H1 (cell line): ENCODE measurements around the gene UBL5. TPM values are rescaled to one million over a fixed set of nuclear protein-coding genes. Genes with fewer than 3 reads are reported as not detected.
A peak's percentile ranks its signal among the peaks of the same experiment; 100 is the strongest.

Experiments
- CTCF ChIA-PET: fragments of 300-600 bp; sonication (Branson Sonifier 250); formaldehyde crosslinking; loops from one replicate; lab custom pipeline; 2021; ENCODE audit not compliant: partially characterized antibody; lab: Charles Lee
- POLR2A ChIA-PET: fragments of 300-600 bp; sonication (Branson Sonifier 250); formaldehyde crosslinking; loops from one replicate; lab custom pipeline; 2021; ENCODE audit warnings: inconsistent platforms; ENCODE audit not compliant: partially characterized antibody; lab: Charles Lee
- DNase-seq, 2 experiments: peaks; one replicate each; pipeline versions ENCODE4 v3.0.0 to v3.0.0-alpha.2; 2010 to 2022; ENCODE audit warnings: low spot score in 2 of 2, low read depth in 1 of 2, mixed read lengths in 1 of 2
- FAIRE-seq: peaks from 2 replicates; lab custom pipeline; 2011; peaks lifted over from hg19 to GRCh38; lab: Jason Lieb, UNC
- H2AFZ ChIP-seq: 2 replicates; pipeline ENCODE4 v1.8.1; 2012; ENCODE audit warnings: low read length, inconsistent platforms
- H2AK5ac ChIP-seq: 2 replicates; pipeline ENCODE4 v1.6.1; 2013; ENCODE audit warnings: low read depth, low read length
- H2BK120ac ChIP-seq: replicated peaks from 2 replicates; pipeline ENCODE3; 2013; ENCODE audit warnings: low read depth, low read length, inconsistent platforms
- H2BK12ac ChIP-seq: 2 replicates; pipeline ENCODE4 v1.6.1; 2013; ENCODE audit warnings: low read depth, low read length
- H2BK15ac ChIP-seq: 2 replicates; pipeline ENCODE4 v1.6.1; 2013; ENCODE audit warnings: low read length
- H2BK20ac ChIP-seq: 2 replicates; pipeline ENCODE4 v1.6.1; 2013; ENCODE audit warnings: low read length
- H2BK5ac ChIP-seq: 2 replicates; pipeline ENCODE4 v1.6.1; 2013; ENCODE audit warnings: low read depth, low read length
- H3K14ac ChIP-seq: 2 replicates; pipeline ENCODE4 v1.6.1; 2013; ENCODE audit warnings: inconsistent platforms; ENCODE audit not compliant: insufficient read length
- H3K18ac ChIP-seq: 2 replicates; pipeline ENCODE4 v1.6.1; 2013; ENCODE audit warnings: low read length; ENCODE audit errors: extremely low read depth
- H3K23ac ChIP-seq: 2 replicates; pipeline ENCODE4 v1.6.1; 2013; ENCODE audit warnings: inconsistent platforms; ENCODE audit not compliant: insufficient read length
- H3K23me2 ChIP-seq: 2 replicates; pipeline ENCODE4 v1.6.1; 2013; ENCODE audit warnings: low read depth, low read length
- H3K27ac ChIP-seq: 2 replicates; pipeline ENCODE4 v1.6.1; 2011; ENCODE audit warnings: low read depth, low read length, inconsistent platforms
- H3K27me3 ChIP-seq, 4 experiments: replicated peaks in 1 of 4; 1 replicate in 1 of 4; 2 replicates in 3 of 4; pipeline versions ENCODE4 v1.6.1 to v1.8.1; 2011 to 2013; ENCODE audit warnings: low read length in 3 of 4, mild to moderate bottlenecking in 3 of 4, inconsistent platforms in 2 of 4, mixed read lengths in 2 of 4, moderate library complexity in 1 of 4; ENCODE audit not compliant: control insufficient read depth in 3 of 4, insufficient read depth in 3 of 4; ENCODE audit errors: extremely low read depth in 1 of 4
- H3K36me3 ChIP-seq, 4 experiments: 2 replicates each; pipeline versions ENCODE4 v1.6.1 to v1.8.1; 2011 to 2013; ENCODE audit warnings: mild to moderate bottlenecking in 4 of 4, low read length in 3 of 4, moderate library complexity in 2 of 4, control low read depth in 1 of 4, inconsistent platforms in 1 of 4; ENCODE audit not compliant: insufficient read depth in 4 of 4, control insufficient read depth in 2 of 4
- H3K4ac ChIP-seq: replicated peaks from 2 replicates; pipeline ENCODE3; 2013; ENCODE audit warnings: low read length, low read depth, mixed read lengths, inconsistent platforms; ENCODE audit not compliant: insufficient read length
- H3K4me1 ChIP-seq, 4 experiments: replicated peaks in 1 of 4; 1 replicate in 1 of 4; 2 replicates in 3 of 4; pipeline versions ENCODE4 v1.6.1 to v1.8.1; 2011 to 2013; ENCODE audit warnings: low read length in 3 of 4, inconsistent platforms in 2 of 4, mixed read lengths in 1 of 4; ENCODE audit not compliant: insufficient read depth in 4 of 4, control insufficient read depth in 3 of 4
- H3K4me2 ChIP-seq, 2 experiments: 2 replicates each; pipeline versions ENCODE4 v1.6.1 to v1.8.1; 2011 to 2013; ENCODE audit warnings: low read depth in 2 of 2, low read length in 2 of 2, control low read depth in 1 of 2, inconsistent platforms in 1 of 2, mild to moderate bottlenecking in 1 of 2; ENCODE audit not compliant: insufficient read depth in 1 of 2
- H3K4me3 ChIP-seq, 4 experiments: fragments of 200-600, 300-600 bp in 1 of 4; sonication (generic), shearing (Covaris generic), sonication (Bioruptor Twin) in 1 of 4; 2 replicates each; pipeline versions ENCODE4 v1.5.1 to v1.8.1; 2011 to 2016; ENCODE audit warnings: low read length in 4 of 4, low read depth in 3 of 4, control low read depth in 2 of 4, inconsistent platforms in 2 of 4, mild to moderate bottlenecking in 2 of 4, mixed read lengths in 1 of 4, moderate library complexity in 1 of 4; ENCODE audit not compliant: insufficient read depth in 2 of 4; ENCODE audit errors: extremely low read depth in 1 of 4
- H3K56ac ChIP-seq: replicated peaks from 2 replicates; pipeline ENCODE3; 2013; ENCODE audit warnings: low read depth, mild to moderate bottlenecking, mixed read lengths, low read length, inconsistent platforms; ENCODE audit not compliant: insufficient read length
- H3K79me1 ChIP-seq: 2 replicates; pipeline ENCODE4 v1.6.1; 2013; ENCODE audit warnings: low read depth, low read length, control low read depth
- H3K79me2 ChIP-seq, 2 experiments: 2 replicates each; pipeline versions ENCODE4 v1.6.1 to v1.8.1; 2012 to 2013; ENCODE audit warnings: low read length in 2 of 2, mild to moderate bottlenecking in 2 of 2, inconsistent platforms in 1 of 2; ENCODE audit not compliant: insufficient read depth in 2 of 2, control insufficient read depth in 1 of 2
- H3K9ac ChIP-seq, 4 experiments: replicated peaks in 1 of 4; 1 replicate in 1 of 4; 2 replicates in 3 of 4; pipeline versions ENCODE4 v1.6.1 to v1.8.1; 2011 to 2013; ENCODE audit warnings: low read depth in 3 of 4, low read length in 3 of 4, control low read depth in 2 of 4, mild to moderate bottlenecking in 2 of 4, moderate library complexity in 2 of 4, inconsistent platforms in 1 of 4; ENCODE audit errors: extremely low read depth in 1 of 4
- H3K9me3 ChIP-seq, 2 experiments: 2 replicates each; pipeline versions ENCODE4 v1.6.1 to v1.8.1; 2012 to 2013; ENCODE audit warnings: mild to moderate bottlenecking in 2 of 2, moderate library complexity in 2 of 2, control low read depth in 1 of 2, inconsistent platforms in 1 of 2, low read depth in 1 of 2, low read length in 1 of 2, mixed read lengths in 1 of 2; ENCODE audit not compliant: insufficient read depth in 2 of 2
- H4K20me1 ChIP-seq, 2 experiments: replicated peaks in 1 of 2; 2 replicates each; pipeline versions ENCODE3 to v1.8.1; 2011 to 2013; ENCODE audit warnings: inconsistent platforms in 2 of 2, low read length in 2 of 2, mild to moderate bottlenecking in 1 of 2; ENCODE audit not compliant: insufficient read depth in 2 of 2, control insufficient read depth in 1 of 2
- H4K5ac ChIP-seq: 2 replicates; pipeline ENCODE4 v1.6.1; 2013; ENCODE audit warnings: low read length, low read depth, mixed read lengths, inconsistent platforms; ENCODE audit not compliant: insufficient read length
- H4K8ac ChIP-seq: 2 replicates; pipeline ENCODE4 v1.8.0; 2013; ENCODE audit warnings: mild to moderate bottlenecking, moderate library complexity, low read length, inconsistent platforms; ENCODE audit not compliant: insufficient read depth; ENCODE audit errors: extremely low read depth
- H4K91ac ChIP-seq: replicated peaks from 2 replicates; pipeline ENCODE3; 2013; ENCODE audit warnings: low read length, mixed read lengths, inconsistent platforms; ENCODE audit not compliant: insufficient read length
- FOSL1 ChIP-seq: IDR thresholded peaks from 2 replicates; pipeline ENCODE4 v1.6.1; 2011; ENCODE audit warnings: mild to moderate bottlenecking, low read depth, low read length, moderate library complexity; ENCODE audit not compliant: insufficient read depth
- HDAC6 ChIP-seq: IDR thresholded peaks from one replicate; pipeline ENCODE4 v1.7.1; 2012; ENCODE audit warnings: low read depth, mild to moderate bottlenecking, inconsistent platforms, low read length, moderate library complexity
- JUND ChIP-seq: IDR thresholded peaks from 2 replicates; pipeline ENCODE4 v1.6.1; 2011; ENCODE audit warnings: mild to moderate bottlenecking, improper control_type of control experiment, low read length
- KDM4A ChIP-seq: IDR thresholded peaks from one replicate; pipeline ENCODE4 v1.7.1; 2012; ENCODE audit warnings: low read depth, mild to moderate bottlenecking, moderate library complexity, low read length, inconsistent platforms; ENCODE audit not compliant: severe bottlenecking
- POLR2AphosphoS5 ChIP-seq: IDR thresholded peaks from 2 replicates; pipeline ENCODE4 v1.6.1; 2011; ENCODE audit warnings: low read depth, low read length
- RAD21 ChIP-seq, 2 experiments: IDR thresholded peaks in 1 of 2; conservative IDR thresholded peaks in 1 of 2; 2 replicates each; pipeline ENCODE4 v1.6.1; 2011; ENCODE audit warnings: low read depth in 2 of 2, low read length in 2 of 2, improper control_type of control experiment in 1 of 2, inconsistent platforms in 1 of 2, mild to moderate bottlenecking in 1 of 2, moderate library complexity in 1 of 2
- SAP30 ChIP-seq: fragments of 300-600 bp; sonication (generic); IDR thresholded peaks from 2 replicates; pipeline ENCODE4 v1.7.1; 2012; ENCODE audit warnings: low read length, moderate library complexity, mild to moderate bottlenecking, inconsistent platforms; ENCODE audit not compliant: insufficient read depth, insufficient replicate concordance
- WGBS, 2 experiments: shearing (Covaris generic) in 1 of 2; methylation state at CpG; one replicate each; pipeline versions ENCODE4 v1.1.6 to v1.1.7; 2013 to 2015; ENCODE audit warnings: low lambda C conversion rate in 2 of 2, mixed read lengths in 2 of 2, inconsistent platforms in 1 of 2, low coverage in 1 of 2, missing lambda C conversion rate in 1 of 2; ENCODE audit not compliant: insufficient replicate concordance in 2 of 2, insufficient coverage in 1 of 2, insufficient read length in 1 of 2; ENCODE audit errors: extremely low coverage in 1 of 2, missing lambda C conversion rate in 1 of 2; 5-methylcytosine and 5-hydroxymethylcytosine counted together
- polyA plus RNA-seq, 7 experiments: library from polyadenylated mRNA; depleted of rRNA in 3 of 7; stranded (reverse) in 5 of 7; unstranded in 2 of 7; fragments of >200 nt in 5 of 7; fragments of 200-250 nt in 2 of 7; gene quantifications; 1 replicate in 5 of 7; 2 replicates in 1 of 7; 4 replicates in 1 of 7; pipeline versions ENCODE4 v1.2.1 to v1.2.3, GENCODE V29; 2011 to 2013; ENCODE audit warnings: missing spikeins in 2 of 7, mixed read lengths in 2 of 7
- total RNA-seq: library from RNA; stranded (reverse); fragmentation: NEBNext Ultra II Directional; extraction: Animal tissue kit (Norgen Biotek cat#: 25700); gene quantifications from 2 replicates; pipeline ENCODE4 v1.2.1, GENCODE V29; 2021
- TF ChIP-seq, protein P1 (sequence below), 3 experiments: IDR thresholded peaks; 1 replicate in 2 of 3; 2 replicates in 1 of 3; pipeline versions ENCODE4 v1.5.1 to v1.6.1; 2011; ENCODE audit warnings: low read length in 3 of 3, mild to moderate bottlenecking in 3 of 3, inconsistent platforms in 2 of 3, low read depth in 1 of 3, moderate library complexity in 1 of 3; ENCODE audit not compliant: insufficient read depth in 1 of 3; ENCODE audit errors: control extremely low read depth in 1 of 3

The UBL5 gene
- total and polyA plus RNA-seq, 2 of the 8 experiments (the other 6 are each of a cell fraction or from before 2014, with no cell fraction given), result 416 to 1,209 TPM

DNA sequence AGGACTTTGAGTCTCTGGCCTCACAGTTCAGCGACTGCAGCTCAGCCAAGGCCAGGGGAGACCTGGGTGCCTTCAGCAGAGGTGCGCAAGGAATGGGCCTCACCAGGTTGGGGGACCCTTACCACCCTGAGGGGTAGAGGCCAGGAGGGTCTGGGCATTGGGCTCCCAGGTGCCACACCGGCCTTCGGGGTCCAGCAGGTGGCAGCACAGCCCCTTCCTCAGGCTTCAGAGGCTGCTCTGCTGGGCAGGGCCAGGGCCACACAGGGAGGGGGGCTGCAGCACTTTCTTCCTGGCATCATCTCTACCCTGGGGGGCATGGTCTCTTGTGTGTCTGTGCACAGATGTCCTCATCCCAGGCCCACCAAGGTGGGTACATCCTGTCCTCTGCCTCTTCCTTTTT is 20.3 kb downstream of the UBL5 start:
- Histone ChIP-seq H2AFZ (no peak overlapping the region), H3K14ac (no peak overlapping the region), H2BK15ac (no peak overlapping the region), H2BK20ac (no peak overlapping the region), H3K27me3 (no peaks in the 10 kb centered on the region), H3K79me2 (no peaks in the 10 kb centered on the region), H3K23ac (no peak overlapping the region), H4K91ac (no peak overlapping the region), H3K18ac (no peak overlapping the region), H3K4me2 (no peak overlapping the region), H2BK5ac (no peak overlapping the region), H3K27ac (no peak overlapping the region), H3K23me2 (no peaks in the 10 kb centered on the region), H2AK5ac (no peak overlapping the region), H3K36me3 (peaks cover 0 to 7% (median 3%) of the 10 kb centered on the region in 4 experiments; a peak in 4 of 8 replicates), H3K56ac (no peak overlapping the region), H3K4me3 (no peak overlapping the region), H4K20me1 (peaks cover 14 to 32% of the 10 kb centered on the region in 2 experiments), H3K4me1 (peaks cover 0 to 16% (median 9%) of the 10 kb centered on the region in 4 experiments; a peak in 6 of 7 replicates), H2BK12ac (no peak overlapping the region), H3K9ac (no peak overlapping the region), H3K79me1 (no peaks in the 10 kb centered on the region; the same call in 1 of the 2 replicates), H3K9me3 (no peaks in the 10 kb centered on the region), H4K5ac (no peak overlapping the region), H2BK120ac (no peak overlapping the region), H4K8ac (no peak overlapping the region; the same call in 1 of the 2 replicates), H3K4ac (no peak overlapping the region)
- peak in 1 of 2 experiments; percentile 83 for DNase-seq
- 55% methylated on average over 4 of the region's 4 CpGs; no CpG with 5 or more reads in 1 of the 2 experiments for WGBS, 2 experiments
- ChIA-PET POLR2A (interaction anchor here (0.9 kb wide), 1 partner anchor 14 kb away, joined by 3 read pairs; no protein-coding TSS in a partner anchor), CTCF (interaction anchor here (0.6 to 2.5 kb wide), 16 partner anchors 9 to 265 kb away, joined by 3 to 18 read pairs (median 4); no protein-coding TSS in a partner anchor)
- TF ChIP-seq SAP30 (no peak), HDAC6 (no peak), RAD21 (IDR thresholded peaks at IDR 0.05 in 1 of 2, conservative IDR thresholded peaks at IDR 0.05 in 1 of 2; ENCODE audit: low read depth in 2 of 2, low read length in 2 of 2) (peak; percentile 84 to 87), FOSL1 (no peak), JUND (no peak), POLR2AphosphoS5 (0 out of 2 replicates have a peak, but pooled peaks have one; percentile 21), KDM4A (no peak)
- TF ChIP-seq, protein P1, sequence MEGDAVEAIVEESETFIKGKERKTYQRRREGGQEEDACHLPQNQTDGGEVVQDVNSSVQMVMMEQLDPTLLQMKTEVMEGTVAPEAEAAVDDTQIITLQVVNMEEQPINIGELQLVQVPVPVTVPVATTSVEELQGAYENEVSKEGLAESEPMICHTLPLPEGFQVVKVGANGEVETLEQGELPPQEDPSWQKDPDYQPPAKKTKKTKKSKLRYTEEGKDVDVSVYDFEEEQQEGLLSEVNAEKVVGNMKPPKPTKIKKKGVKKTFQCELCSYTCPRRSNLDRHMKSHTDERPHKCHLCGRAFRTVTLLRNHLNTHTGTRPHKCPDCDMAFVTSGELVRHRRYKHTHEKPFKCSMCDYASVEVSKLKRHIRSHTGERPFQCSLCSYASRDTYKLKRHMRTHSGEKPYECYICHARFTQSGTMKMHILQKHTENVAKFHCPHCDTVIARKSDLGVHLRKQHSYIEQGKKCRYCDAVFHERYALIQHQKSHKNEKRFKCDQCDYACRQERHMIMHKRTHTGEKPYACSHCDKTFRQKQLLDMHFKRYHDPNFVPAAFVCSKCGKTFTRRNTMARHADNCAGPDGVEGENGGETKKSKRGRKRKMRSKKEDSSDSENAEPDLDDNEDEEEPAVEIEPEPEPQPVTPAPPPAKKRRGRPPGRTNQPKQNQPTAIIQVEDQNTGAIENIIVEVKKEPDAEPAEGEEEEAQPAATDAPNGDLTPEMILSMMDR (IDR thresholded peaks at IDR 0.05; ENCODE audit: control extremely low read depth in 1 of 3, insufficient read depth in 1 of 3, low read depth in 1 of 3, low read length in 3 of 3), result peak; percentile 83 to 91 (median 90)
- no peak for FAIRE-seq
